ENCODE data around the gene FBP2. TPM values are rescaled to one million over a fixed set of nuclear protein-coding genes. Genes with fewer than 3 reads are reported as not detected.

FBP2 gene
- total RNA-seq, 1 experiment from 2014 or later = not detected

- Histone ChIP-seq H3K4me2 (ENCODE audit: low read length) (no peak overlapping the region), H3F3A (ENCODE audit: low read length, unreplicated experiment) (no peaks in the 10 kb centered on the region), H3K9me2 (replicated peaks; ENCODE audit: low read length) (no peaks in the 10 kb centered on the region), H3K36me3 (ENCODE audit: low read depth, low read length) (no peaks in the 10 kb centered on the region; the same call in 1 of the 2 replicates), H4K20me1 (ENCODE audit: low read length) (no peaks in the 10 kb centered on the region), H3K4me1 (ENCODE audit: insufficient read depth, low read length) (peaks cover 4% of the 10 kb centered on the region; the same call in 1 of the 2 replicates), H3K27ac (ENCODE audit: low read length) (no peak overlapping the region), H3K4me3 (ENCODE audit: low read length) (no peak overlapping the region), H2AFZ (ENCODE audit: low read length) (no peak overlapping the region), H3K9ac (ENCODE audit: low read length) (no peak overlapping the region), H3K79me2 (ENCODE audit: low read length) (no peaks in the 10 kb centered on the region), H3K9me3 (ENCODE audit: low read length) (no peaks in the 10 kb centered on the region), H3K27me3 (ENCODE audit: low read length) (no peaks in the 10 kb centered on the region)
- TF ChIP-seq EZH2phosphoT487 (IDR thresholded peaks at IDR 0.05; ENCODE audit: borderline replicate concordance, low read length) (no peak), EZH2 (IDR thresholded peaks at IDR 0.05; ENCODE audit: low read length, unreplicated experiment) (no peak)
- TF ChIP-seq, protein P1, sequence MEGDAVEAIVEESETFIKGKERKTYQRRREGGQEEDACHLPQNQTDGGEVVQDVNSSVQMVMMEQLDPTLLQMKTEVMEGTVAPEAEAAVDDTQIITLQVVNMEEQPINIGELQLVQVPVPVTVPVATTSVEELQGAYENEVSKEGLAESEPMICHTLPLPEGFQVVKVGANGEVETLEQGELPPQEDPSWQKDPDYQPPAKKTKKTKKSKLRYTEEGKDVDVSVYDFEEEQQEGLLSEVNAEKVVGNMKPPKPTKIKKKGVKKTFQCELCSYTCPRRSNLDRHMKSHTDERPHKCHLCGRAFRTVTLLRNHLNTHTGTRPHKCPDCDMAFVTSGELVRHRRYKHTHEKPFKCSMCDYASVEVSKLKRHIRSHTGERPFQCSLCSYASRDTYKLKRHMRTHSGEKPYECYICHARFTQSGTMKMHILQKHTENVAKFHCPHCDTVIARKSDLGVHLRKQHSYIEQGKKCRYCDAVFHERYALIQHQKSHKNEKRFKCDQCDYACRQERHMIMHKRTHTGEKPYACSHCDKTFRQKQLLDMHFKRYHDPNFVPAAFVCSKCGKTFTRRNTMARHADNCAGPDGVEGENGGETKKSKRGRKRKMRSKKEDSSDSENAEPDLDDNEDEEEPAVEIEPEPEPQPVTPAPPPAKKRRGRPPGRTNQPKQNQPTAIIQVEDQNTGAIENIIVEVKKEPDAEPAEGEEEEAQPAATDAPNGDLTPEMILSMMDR (conservative IDR thresholded peaks at IDR 0.05; ENCODE audit: low read depth, low read length) = no peak
- intact Hi-C loops (cut with micrococcal nuclease) = no loop called here
- POLR2A ChIA-PET (ENCODE audit: unreplicated experiment) = no interaction called here
- CTCF ChIA-PET = no interaction called here
- ATAC-seq = no peak
- BruUV-seq (replicated peaks) = no TSS peak
- DNase-seq = no peak
Measured at GRCh38 chr9:94606646-94607422, 13.2 kb upstream of the FBP2 start.

GRCh38 chr9:94603259-94604160 lies 9.9 kb upstream of the FBP2 start:
- TF ChIP-seq EZH2 (IDR thresholded peaks at IDR 0.05; ENCODE audit: low read length, unreplicated experiment) = no peak
- TF ChIP-seq, protein P1 (conservative IDR thresholded peaks at IDR 0.05; ENCODE audit: low read depth, low read length) = peak; percentile 56
- Histone ChIP-seq H3K36me3 (ENCODE audit: low read depth, low read length) (no peaks in the 10 kb centered on the region; the same call in 1 of the 2 replicates), H3F3A (ENCODE audit: low read length, unreplicated experiment) (no peaks in the 10 kb centered on the region), H3K27me3 (ENCODE audit: low read length) (no peaks in the 10 kb centered on the region), H2AFZ (ENCODE audit: low read length) (no peak overlapping the region), H3K4me3 (ENCODE audit: low read length) (no peak overlapping the region), H3K79me2 (ENCODE audit: low read length) (no peaks in the 10 kb centered on the region), H3K4me2 (ENCODE audit: low read length) (no peak overlapping the region), H3K9me3 (ENCODE audit: low read length) (no peaks in the 10 kb centered on the region), H3K4me1 (ENCODE audit: insufficient read depth, low read length) (no peaks in the 10 kb centered on the region), H4K20me1 (ENCODE audit: low read length) (no peaks in the 10 kb centered on the region), H3K27ac (ENCODE audit: low read length) (no peak overlapping the region), H3K9ac (ENCODE audit: low read length) (no peak overlapping the region), H3K9me2 (replicated peaks; ENCODE audit: low read length) (no peaks in the 10 kb centered on the region)
- DNase-seq (peak; percentile 10), ATAC-seq (peak; percentile 45; the same call in 1 of the 2 replicates)
- intact Hi-C loops (cut with micrococcal nuclease) = loop anchor here (2.0 kb wide), 1 partner anchor 49 kb away; the partner anchor contains the start of gene PCAT7
- POLR2A ChIA-PET (ENCODE audit: unreplicated experiment) = no interaction called here
- CTCF ChIA-PET = no interaction called here
- BruUV-seq (replicated peaks) = no TSS peak
